Measurements from ENCODE around the gene SPEM2.

SPEM2 gene

DNA sequence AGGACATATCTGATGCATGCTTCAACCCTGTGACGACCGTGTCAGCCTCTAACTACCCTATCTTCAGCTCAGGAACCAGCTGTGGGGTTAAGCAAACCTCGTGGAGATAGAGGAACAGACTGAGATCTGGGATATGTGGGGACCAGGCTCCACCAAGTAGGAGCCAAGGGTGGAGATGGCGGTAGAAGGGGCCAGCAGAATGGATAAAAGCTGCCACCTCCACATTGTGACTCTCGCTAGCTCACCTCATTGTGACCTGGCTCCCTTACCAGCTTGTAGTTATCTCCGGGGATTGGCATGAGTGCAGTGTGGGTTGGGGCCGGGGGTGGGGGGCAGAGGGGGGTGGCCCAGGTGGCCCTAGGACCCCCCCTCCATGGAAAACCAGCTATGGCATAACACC, at the start of gene SPEM2:
Gene SPEM2, plus strand, starts transcription at position 301 of the 400 bp plus-strand sequence. Its CDS starts 73 bp downstream, at position 374.
- DNase-seq = no peak

DNA sequence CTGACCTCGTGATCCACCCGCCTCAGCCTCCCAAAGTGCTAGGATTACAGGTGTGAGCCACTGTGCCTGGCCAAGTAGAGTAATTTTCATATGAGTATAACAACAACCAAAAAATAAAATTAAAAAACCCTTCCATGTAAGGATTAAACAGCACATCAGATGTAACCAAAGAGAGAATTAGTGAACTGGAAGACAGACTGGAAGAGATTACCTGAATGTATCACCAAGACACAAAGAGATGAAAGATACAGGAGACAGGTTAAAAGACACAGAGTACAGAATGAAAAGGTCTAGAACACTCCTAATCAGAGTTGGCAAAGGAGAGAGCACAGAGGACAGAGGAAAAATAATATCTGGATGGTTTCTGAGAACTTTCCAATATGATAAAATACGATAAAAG, 46.3 kb upstream of the SPEM2 start:
- no peak for DNase-seq

DNA sequence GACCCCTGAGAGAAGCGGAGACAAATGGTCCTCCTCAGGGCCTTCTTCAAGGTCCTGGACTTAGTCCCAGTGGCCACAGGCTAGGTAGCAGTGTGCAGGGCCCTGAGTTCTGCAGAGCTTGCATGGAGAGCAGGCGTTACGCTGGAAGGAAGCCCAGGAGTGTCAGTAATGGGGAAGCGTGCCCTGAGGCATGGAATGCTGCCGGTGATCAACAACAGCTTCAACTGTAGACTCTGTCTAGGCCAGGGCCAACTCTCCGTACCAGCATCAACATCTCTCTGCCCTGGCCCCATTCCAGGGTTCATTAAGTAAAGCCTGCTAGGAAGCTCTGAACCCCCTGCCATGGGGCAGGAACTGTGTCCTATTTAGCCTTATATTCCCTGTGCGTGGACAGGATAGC, 45.1 kb upstream of the SPEM2 start:
- DNase-seq = no peak

DNA sequence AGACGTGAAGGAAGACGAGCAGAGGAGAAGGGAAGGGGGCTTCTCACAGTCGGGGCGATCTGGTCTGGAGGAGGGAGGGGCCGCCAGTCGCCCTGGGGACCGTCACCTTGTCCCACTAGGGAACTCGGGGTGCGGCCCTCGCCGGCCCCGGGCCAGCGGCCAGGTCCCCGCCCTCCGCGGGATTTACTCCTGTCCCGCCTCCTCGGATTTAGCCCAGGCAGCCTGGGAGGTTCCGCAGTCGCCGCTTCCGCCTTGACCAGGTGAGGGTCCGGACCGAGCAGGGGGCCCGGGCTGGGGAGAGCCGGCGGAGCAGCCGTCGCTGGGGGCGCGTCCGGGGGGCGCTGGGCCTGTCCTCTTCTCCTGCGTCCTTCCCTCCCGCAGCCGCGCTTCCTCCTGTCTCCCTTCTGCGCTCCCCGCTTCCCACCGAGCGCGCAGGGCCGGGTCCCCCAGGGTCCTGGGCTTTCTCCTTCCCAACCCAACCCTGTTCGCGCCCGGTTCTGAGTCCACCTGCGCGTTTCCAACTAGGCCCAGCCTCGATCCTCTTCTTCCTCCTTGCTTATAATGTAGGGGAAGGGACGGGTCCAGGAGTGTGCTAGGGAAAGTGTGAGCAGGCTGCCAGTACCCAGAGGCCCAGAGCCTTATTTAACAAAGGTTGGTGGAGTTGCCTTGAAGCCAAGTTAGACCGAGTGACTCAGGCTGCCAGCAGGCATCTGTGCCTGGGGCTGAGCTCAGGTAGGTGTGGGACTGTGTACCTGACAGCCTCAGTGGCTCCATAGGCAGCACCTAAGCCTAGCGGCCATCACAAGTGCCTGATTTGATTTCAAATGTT, 44.3 kb upstream of the SPEM2 start, which contains the start of gene TNK1:
Gene TNK1, plus strand, starts transcription at position 235 of the 829 bp plus-strand sequence. CDS start 1,838 bp downstream, outside the sequence.
- DNase-seq = no peak

DNA sequence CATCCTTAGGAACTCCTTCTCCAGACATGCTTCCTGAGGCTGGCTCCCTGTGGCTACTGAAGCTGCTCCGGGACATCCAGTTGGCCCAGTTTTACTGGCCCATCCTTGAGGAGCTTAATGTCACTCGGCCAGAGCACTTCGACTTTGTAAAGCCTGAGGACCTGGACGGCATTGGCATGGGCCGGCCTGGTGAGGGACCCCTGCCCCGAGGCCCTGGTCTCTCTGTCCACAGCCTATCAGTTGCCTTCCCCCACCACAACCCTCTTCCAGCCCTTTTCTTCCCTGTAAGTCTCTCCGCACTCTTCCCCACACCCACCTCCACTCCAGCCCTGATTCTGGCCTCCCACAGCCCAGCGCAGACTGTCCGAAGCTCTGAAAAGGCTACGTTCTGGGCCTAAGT, 42.5 kb upstream of the SPEM2 start:
- no peak for DNase-seq

DNA sequence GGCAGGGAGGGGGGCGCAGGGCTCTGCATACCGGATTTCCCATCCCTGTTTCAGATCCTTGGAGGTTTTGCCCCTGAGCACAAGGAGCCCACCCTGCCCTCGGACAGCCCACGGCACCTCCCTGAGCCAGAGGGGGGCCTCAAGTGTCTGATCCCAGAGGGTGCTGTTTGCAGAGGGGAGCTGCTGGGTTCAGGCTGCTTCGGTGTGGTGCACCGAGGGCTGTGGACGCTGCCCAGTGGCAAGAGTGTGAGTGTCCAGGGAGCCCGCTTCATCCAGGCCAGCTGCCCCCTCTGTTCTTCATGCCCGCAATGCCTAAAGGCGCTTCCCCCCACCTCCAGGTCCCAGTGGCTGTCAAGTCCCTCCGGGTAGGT, 42.1 kb upstream of the SPEM2 start:
- DNase-seq = no peak

DNA sequence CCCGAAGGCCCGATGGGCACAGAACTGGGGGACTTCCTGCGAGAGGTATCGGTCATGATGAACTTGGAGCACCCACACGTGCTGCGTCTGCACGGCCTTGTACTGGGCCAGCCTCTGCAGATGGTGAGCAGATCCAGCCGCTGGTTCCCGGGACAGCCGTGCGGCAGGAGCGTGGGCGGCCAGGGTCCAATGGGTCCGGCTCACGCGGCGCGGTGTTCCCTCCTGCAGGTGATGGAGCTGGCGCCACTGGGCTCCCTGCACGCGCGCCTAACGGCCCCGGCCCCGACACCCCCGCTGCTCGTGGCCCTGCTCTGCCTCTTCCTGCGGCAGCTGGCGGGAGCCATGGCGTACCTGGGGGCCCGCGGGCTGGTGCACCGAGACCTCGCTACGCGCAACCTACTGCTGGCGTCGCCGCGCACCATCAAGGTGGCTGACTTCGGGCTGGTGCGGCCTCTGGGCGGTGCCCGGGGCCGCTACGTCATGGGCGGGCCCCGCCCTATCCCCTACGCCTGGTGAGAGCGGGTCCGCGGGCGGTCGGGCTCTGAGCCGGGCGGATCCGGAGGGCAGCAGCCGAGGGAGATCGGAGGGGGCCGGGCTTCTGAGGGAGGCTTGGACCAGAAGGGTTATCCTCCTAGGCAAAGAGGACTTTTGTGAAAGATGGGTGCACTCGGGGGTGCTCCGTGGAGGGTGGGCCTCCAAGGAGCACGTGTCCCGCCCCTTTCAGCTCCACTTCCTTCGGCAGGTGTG, 41.5 kb upstream of the SPEM2 start:
- DNase-seq = peak; percentile 82 to 85

DNA sequence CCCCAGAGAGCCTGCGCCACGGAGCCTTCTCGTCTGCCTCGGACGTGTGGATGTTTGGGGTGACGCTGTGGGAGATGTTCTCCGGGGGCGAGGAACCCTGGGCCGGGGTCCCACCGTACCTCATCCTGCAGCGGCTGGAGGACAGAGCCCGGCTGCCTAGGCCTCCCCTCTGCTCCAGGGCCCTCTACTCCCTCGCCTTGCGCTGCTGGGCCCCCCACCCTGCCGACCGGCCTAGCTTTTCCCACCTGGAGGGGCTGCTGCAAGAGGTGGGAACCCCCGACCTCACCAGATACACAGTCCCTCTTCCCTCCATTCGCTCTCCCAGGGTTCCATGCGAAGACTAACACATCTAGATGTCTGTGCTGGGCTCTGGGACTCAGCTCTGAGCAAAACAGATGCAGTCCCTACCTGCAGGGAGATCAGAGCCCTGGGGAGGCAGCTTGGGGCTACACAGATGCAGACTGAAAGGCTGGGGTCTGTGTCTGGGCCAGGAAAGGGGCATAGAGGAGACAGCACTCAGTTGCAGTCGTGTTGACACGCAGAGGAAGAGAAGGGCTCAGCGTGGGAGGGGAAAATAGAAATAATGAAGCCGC, 40.8 kb upstream of the SPEM2 start:
- no peak for DNase-seq

DNA sequence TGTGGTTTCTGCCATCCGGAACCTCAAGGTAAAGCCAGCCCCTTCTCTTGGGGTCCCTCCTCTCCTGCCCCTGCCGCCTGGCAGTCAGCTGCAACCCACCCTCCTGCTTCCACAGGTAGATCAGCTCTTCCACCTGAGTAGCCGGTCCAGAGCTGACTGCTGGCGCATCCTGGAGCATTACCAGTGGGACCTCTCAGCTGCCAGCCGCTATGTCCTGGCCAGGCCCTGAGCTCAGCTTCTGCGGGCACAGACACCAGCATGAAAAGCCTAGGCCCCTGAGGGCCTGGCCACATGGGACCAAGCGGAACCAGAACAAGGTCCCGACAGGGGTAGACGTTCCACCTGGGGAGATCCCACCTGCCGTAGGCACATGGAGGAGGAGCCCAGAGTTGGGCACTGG, 36.6 kb upstream of the SPEM2 start:
- DNase-seq = no peak

DNA sequence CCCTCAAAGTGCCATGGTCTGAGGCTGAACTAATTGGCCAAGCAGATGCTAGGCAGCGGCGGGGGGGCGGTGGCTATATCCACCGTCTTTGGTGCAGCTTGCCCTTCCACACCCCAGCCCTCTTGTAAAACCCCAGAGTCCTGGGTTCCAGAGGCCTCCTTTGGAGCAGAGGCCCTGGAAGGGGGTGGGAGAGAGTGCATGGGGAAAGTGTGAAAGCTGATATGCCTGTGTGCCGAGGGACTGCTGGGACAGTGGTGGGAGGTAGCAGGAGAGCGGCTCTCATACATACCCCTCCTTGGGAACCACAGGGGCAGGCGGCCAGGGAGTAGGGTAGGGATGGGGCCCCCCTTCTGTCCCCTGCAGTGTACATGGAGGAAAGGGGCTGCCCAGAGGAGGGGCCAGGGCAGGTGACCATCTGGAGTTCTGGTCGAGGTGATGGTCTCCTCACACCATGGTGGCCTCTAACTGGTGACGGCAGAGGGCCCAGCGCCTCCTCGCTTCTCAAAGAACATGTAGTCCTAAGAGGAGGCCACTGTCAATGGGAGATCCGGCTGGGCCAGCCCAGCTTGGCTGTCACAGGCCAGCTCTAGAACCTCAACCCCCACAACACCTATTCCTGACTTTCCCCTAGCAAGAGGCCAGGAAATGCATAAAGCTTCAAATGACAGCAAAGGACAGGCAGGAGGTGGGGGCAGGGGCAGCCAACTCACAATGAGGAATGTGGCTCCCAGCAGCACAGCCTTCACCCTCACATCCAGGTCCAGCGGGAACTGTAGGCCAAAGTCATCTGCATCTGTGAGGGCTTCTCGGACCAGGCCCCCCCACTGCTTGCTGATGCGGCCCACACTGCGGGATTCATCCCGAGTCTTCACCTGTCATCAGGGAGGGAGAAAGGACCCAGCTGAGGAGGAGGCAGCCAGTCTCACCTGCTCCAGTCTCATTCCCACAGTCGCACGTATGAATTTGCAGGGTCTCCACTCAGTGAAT, 35.2 kb upstream of the SPEM2 start:
- no peak for DNase-seq

DNA sequence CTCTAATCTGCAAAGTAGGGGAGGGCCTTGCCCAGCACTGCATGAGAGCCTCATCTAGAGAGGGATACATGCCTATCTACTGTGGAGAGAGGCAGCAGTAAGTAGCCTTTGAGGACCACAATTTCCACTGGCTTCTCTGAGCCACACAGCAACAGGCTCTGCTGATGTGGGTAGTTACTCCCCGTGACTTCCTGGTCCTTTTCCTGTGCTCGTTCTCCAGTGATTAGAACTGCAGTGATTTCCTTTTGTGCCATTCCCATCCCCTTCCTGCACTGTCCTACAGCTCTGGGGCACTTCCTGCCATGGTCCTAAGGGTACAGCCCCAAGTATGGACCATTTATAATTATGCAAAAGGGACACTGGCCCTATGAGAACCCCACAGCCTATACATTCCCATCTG, 34.1 kb upstream of the SPEM2 start:
- DNase-seq = no peak

DNA sequence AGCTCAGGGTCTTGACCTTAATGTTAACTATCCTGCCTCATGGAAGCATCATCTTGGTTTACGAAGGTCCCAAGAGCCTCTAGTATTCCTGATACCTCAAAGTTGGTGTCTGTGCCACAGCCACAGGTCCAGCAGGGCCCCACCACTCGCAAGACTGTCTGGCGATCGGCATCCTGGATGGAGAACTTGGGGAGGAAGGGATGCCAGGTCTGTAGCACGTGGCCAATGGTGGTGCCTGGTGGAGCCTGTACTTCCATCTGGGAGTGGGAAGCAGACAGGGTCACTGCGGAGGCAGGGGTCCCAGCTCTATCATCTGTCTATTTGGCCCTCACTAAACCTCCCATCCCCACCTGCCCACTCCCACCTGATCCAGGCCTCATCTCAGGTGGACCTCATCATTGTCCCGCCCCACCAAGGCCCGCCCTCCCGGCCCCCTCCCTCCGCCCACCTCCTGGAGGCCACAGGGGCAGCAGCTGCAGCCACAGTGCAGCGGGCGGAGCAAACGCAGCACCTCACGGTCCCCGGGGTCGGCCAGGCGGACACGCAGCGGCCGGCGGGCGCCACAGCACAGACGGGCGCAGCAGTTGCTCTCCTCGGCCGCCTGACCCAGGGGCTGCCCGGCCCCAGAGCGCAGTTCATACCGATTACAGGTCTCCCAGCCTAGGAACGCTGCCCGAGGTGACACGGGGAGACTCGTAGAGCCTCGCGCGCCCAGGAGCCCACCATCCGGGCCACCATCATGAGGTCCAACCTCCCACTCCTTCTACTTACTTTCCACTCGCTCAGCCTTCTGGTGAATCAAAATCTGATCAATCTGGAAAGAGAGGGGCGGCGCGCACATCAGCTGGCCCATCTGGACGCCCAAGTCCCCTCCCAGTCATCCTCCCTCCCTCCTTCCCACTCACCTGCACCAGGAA, 32.5 kb upstream of the SPEM2 start:
- DNase-seq = no peak

DNA sequence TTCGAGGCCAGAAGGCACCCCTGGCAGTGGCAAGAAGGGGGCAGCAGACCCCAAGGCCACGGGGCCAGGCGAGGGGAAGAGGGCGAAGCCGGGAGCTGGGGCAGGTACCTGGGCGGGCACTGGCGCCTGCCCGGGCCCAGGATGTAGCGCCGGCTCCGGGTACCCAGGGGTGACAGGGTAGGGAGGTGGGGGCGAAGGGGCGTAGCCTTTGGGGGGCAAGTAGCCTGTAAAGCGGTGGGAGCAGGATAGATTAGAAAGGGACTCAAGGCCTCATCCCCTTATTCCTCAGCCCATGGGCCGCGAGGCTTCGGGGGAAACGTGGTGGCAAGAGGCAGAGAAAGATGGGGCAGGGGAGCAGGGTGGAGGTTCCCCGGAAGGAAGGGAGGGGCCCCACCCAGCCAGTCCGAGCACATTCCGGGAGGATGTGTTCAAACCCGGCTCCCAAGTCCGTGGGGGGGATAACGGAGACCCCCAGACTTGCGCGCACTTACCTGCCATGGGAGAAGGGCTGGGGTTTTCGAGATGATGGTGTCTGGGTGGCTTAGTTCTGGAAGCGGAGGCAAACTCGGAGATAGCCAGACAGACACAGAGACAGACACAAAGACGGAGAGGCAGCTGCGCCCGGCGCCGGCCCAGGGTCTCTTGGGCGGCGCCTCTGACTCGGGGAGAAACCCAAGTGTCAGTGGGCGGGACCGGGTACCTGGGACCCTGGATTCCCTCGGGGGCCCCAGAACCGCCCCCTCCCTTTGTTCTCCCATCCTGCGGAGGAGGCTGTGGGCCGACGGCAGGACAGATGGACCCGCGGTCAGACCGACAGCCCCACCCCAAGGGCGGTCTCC, 31.6 kb upstream of the SPEM2 start:
- DNase-seq = peak; percentile 81 to 82

DNA sequence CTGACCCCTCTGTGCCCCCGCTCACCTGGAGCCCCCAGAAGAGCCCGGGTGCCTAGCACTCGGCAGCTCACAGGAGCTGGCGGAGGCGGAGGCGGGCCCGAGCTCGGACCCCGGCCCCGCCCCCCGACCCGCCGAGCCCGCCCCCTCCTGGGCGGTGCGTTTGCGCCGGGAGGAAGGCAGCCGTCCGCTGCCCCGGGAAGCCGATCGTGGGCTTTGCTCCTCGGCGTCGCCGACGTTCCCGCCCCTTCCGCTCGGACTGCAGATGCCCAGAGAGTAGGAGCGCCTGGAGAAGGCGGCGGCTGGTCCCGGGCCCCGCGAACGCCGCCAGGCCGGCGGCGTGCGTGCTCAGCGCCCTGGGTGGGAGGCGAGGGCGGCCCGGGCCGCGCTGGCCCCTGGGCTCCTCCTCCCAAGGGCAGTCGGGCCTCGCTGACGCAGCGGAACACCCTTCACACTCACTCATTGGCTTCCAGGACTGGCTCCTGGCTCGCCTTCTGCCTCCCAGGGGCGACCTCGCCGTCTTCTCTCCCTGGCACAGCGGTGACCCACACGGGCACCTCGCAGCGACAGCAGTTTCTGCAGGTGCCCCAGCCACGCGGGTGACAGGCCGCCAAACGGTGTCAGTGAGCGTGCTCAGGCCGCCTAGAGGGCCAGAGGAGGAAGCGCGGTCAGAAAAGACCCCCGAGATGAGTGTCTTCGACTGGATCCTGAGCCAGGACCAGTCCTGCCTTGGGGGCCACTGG, 30.8 kb upstream of the SPEM2 start, which contains the start of gene PLSCR3:
Gene PLSCR3, minus strand, starts transcription at position 74 of the 740 bp plus-strand sequence. CDS start 415 bp downstream, outside the sequence.
- peak; percentile 83 to 85 for DNase-seq

DNA sequence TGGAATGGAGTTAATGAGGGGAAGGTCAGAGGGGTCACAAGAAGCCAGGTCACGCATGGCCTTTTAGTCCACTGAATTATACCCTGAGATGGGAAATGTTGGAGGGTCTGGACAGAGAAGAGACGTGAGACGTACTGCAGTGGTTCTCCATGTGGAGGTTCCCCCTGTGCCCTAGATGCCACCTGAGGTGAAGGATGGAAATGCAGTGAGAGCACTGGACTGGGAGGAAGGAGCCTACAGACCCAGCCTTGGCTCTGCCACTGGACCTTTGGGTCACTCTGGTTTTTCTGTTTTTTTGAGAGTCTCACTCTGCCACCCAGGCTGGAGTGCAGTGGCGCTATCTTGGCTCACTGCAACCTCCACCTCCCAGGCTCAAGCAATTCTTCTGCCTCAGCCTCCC, 29.3 kb upstream of the SPEM2 start:
- no peak for DNase-seq

DNA sequence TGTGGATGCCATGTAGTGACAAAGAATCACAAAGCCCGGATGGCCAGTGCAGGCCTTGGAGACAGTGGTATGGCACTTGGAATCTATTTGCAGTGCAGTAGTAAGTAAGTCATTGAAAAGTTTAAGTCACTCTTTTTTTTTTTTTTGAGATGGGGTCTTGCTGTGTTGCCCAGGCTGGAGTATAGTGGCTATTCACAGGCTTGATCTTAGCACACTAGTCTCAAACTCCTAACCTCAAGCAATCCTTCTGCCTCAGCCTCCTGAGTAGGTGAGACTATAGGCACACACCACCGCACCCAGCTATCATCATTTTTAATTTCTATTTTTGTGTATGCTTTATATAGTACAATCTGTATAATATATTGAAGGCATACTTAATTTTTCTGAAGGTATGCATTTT, 26.8 kb upstream of the SPEM2 start:
- DNase-seq = no peak

DNA sequence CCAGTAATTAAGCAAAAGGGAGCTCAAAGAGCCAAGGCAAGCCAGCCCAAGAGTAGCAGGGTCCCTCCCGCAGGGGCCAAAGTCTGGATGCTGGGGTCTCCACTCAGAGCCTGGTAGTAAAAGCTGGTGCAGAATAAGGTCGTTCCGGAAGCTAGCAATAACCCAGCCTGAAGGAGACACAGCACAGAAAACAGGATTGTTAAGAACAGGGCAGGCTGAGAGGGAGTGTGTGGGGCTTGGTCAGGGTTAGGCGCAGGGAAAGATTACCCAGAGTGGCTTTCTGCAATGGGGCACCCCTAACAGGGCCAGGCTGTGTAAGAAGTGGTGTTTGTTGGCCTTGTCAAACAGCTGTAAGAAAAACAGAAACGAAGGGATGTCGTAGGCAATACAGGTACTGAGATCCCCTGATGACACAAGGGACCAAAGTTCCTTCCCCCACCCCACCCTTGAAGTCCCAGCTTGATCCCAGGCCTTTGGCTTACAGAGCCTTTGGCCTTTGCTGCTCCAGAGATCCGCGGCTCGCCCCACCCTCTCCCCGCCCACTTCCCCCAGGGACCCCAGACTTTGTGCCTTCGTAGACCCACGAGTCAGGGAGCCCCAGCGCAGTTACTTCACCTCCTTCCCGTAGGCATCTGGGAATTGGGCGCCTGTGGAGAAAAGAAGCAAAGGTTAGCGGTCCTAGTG, 22.2 kb upstream of the SPEM2 start:
- peak; percentile 25 to 27 for DNase-seq

DNA sequence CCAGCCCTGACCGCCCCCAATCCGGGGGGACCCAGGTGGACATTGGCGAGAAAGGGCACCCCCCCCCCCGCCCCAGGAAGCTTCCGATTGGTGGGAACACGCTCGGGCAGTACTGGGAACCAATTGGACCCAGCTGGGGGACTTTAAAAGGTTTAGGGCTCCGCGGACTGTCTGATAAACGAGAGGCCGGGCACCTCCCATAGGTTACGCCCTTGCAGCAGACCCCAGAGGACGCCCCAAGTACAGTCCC, 21.8 kb upstream of the SPEM2 start:
- no peak for DNase-seq

All from CD4-positive, alpha-beta T cell treated with Interleukin-1 beta for 1 hour (primary cell).